ENCODE data around the gene GSTM2.

GSTM2 gene

GRCh38 chr1:109625601-109626560, 42.0 kb upstream of the GSTM2 start:
- no peak for TF ChIP-seq CTCF (conservative IDR thresholded peaks at IDR 0.05; ENCODE audit: control insufficient read depth, insufficient read depth, low read depth, low read length)

GRCh38 chr1:109626682-109627408, 41.0 kb upstream of the GSTM2 start:
- no peak for DNase-seq (ENCODE audit: low read depth)
- TF ChIP-seq CTCF (conservative IDR thresholded peaks at IDR 0.05; ENCODE audit: control insufficient read depth, insufficient read depth, low read depth, low read length): no peak
- H3K4me3 ChIP-seq (ENCODE audit: control insufficient read depth, low read depth, low read length): no peak overlapping the region

More at GRCh38 chr1:109625601-109626560, 42.0 kb upstream of the GSTM2 start:
- no peak for DNase-seq (ENCODE audit: low read depth)
- H3K4me3 ChIP-seq (ENCODE audit: control insufficient read depth, low read depth, low read length): no peak overlapping the region

GRCh38 chr1:109627692-109628399, 40.0 kb upstream of the GSTM2 start:
- DNase-seq (ENCODE audit: low read depth): no peak
- no peak for TF ChIP-seq CTCF (conservative IDR thresholded peaks at IDR 0.05; ENCODE audit: control insufficient read depth, insufficient read depth, low read depth, low read length)

GRCh38 chr1:109628540-109629321, 39.1 kb upstream of the GSTM2 start:
- no peak overlapping the region for H3K4me3 ChIP-seq (ENCODE audit: control insufficient read depth, low read depth, low read length)
- TF ChIP-seq CTCF (conservative IDR thresholded peaks at IDR 0.05; ENCODE audit: control insufficient read depth, insufficient read depth, low read depth, low read length): no peak
- DNase-seq (ENCODE audit: low read depth): peak; percentile 51

More at GRCh38 chr1:109627692-109628399, 40.0 kb upstream of the GSTM2 start:
- no peak overlapping the region for H3K4me3 ChIP-seq (ENCODE audit: control insufficient read depth, low read depth, low read length)

- no peak for DNase-seq (ENCODE audit: low read depth)
- H3K4me3 ChIP-seq (ENCODE audit: control insufficient read depth, low read depth, low read length): no peak overlapping the region
- no peak for TF ChIP-seq CTCF (conservative IDR thresholded peaks at IDR 0.05; ENCODE audit: control insufficient read depth, insufficient read depth, low read depth, low read length)
Measured at GRCh38 chr1:109629372-109630030, 38.4 kb upstream of the GSTM2 start.
